ENCODE measurements around the gene PFKM.
"Not testable (repeated sequence)": the region's sequence is repeated elsewhere in the genome, so short reads cannot be mapped to it uniquely, and the experiment has no call there.

The PFKM gene

DNA sequence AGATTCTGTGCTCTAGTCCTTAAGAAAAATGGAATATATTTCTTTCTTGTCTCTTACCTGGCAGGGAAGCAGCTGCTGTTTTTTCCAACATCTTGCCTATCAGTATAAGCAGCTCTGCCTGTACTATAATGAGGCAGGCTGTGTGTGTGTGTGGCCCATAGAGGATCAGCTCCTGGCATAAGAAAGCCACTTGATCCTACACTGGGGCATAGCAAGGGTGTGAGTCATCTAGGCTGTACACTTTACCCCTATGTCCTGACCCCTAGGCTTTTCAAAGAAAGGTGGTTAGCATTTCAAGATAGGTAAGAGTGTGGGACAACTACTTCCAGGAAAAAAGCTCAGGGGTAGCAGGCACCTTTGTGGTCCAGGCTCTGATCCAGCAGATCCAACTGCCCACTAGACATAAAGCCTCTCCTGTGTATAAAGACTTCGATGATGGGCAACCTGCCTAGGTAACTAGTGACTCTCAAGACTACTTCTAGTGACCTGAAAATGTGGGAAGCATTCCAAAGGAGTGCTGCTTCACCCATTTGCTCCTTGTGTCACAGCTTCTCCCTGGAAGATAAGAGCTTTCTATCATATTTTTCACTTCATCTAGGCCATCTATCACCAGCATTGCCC is 8.4 kb upstream of the PFKM start:
- no peak for DNase-seq

DNA sequence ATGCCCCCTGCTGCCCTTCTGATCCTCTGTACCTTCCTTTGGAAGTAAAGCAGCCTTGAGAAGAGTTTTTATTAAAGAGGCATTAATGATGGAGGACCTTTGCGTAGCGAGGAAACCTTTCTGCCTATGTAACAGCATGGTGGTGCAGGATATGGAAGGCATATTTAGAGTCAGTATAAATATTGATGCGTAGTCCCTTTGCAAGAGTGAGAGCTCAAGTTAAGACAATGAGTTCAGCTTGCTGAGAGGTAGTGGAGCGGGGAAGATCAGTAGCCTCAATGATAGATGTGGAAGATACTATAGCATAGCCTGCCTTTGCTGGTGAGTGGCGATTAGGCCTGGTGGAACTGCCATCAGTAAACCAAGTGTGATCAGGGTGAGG is 7.9 kb upstream of the PFKM start:
- DNase-seq: not testable (repeated sequence)

DNA sequence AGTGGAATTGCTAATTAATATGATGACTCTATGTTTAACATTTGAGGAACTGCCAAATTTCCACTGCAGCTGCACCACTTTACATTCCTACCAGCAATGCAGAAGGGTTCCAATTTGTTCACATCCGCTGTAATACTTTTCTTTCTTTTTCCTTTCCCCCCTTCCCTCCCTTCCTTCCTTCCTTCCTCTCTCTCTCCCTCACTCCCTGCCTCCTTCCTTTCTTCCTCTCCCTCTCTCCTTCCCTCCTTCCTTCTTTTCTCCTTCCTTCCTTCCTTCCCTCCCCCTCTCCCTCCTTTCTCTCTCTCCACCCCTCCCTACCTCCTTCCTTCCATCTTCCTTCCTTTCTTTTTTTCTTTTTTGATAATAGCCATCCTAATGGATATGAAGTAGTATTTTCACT is 3.2 kb upstream of the PFKM start:
- DNase-seq: no peak

DNA sequence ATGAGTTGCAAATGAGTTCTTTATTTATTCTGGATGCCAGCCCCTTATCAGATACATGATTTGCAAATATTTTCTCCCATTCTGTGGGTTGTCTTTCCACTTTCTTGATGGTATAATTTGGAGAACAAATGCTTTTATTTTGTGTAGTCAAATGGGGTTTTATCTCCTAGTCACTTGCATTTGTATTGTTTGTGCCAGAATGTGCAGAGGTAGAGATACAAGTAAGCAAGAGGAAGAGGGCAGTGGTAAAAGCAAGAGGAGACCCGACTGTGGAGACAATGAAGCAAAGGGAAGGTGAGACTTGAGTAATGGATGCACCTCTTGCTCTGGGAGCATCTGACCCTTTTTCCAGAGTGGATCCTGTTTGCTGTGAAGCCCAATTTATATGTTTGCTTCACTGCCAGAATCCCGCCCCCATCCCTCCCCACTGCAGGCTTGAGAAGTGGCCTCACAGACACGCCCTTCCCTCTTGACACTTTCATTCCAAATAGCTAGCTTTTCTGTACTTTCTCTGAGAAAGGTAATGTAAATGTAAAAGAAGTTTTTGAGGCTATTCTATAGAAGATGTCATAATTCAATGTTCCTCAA is 786 bp upstream of the PFKM start:
- DNase-seq: no peak

DNA sequence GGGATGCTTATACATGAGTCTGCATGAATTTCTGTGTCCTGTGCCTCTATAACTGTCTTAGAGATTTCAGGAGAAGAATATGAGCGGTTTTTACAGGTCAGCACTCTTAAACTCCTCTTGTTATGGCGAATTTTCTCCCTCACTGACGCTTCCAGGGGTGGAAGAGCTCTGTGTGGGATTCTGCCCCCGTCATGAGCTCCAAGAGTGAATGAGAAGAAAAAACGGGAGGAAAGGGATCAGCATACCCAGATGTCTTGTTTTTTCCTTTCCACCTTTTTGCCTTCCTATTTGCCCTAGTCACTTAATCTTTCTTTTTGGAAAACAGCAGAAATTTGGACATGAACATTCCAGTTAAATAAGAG is 651 bp downstream of the PFKM start:
- DNase-seq: peak in 1 of 51 donors; percentile 23

DNA sequence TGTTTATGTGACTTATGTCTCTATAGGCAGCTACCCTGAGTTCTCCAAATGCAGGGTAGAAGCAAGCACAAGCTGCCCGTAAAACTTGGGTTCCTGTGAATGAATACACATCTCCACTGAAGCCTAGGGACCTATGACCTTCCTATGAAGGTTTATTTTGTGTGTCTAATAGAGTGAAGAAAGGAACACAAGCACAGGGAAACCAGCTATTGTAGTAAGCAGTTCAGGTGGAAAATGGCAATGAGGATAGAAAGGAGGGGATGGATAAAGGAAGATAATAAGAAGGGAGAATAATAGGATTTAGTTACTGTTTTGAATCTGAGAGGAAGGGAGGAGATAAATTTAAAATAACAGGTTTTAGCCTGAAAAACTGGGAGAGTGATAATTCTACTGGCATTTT is 2.4 kb downstream of the PFKM start:
- no peak for DNase-seq

DNA sequence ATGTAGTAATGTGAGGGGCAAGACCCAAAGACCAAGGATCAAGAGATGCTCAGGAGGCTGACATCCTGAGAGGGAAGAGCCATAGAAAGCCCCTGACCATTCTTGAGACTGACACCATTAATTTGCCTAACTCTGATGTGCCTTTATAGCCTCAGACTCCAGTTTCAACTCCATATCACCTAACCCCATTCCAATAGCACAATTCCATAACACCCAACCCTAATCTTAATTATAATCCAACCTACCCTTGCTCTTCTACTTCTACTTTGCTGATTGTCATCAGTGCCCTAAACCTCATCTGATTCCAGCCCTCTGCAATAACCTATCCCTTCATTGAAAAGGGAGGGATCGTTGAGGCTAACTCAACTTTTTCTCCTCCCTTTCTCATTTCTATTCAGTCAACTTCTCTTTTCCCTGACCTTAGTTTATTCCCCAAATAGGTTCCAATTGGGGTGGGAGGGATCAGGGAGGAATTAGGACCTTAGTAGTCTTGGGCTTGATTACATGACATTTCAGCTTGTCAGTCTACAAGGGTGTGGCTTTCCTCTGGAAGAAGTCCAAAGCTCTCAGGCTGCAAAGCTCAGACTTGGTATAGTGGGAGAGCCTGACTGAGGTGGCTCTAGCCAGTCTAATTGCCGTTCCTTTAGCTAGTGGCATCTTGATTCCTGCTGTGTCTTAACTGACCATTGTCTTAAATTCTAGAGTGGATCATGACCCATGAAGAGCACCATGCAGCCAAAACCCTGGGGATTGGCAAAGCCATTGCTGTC is 3.1 kb downstream of the PFKM start:
- DNase-seq: no peak

DNA sequence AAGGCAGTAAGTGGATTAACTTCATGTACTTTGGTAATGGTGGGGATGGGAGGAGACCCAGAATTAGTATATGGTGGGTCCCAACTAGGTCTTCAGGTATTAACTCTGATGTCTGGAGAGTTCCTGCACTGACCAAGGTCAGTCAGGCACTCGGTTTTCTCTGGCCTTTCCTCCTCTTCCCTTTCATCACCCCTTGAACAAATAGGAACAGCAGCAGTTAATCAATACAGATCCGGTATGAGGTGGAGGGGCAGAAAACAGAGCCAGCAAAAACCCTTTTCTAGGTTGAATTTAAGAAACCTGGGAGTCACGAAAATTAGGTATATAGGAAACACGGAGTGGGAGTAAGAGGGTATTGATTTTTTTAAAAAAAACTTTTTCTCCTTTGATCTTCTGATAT is 4.0 kb downstream of the PFKM start:
- DNase-seq: no peak

DNA sequence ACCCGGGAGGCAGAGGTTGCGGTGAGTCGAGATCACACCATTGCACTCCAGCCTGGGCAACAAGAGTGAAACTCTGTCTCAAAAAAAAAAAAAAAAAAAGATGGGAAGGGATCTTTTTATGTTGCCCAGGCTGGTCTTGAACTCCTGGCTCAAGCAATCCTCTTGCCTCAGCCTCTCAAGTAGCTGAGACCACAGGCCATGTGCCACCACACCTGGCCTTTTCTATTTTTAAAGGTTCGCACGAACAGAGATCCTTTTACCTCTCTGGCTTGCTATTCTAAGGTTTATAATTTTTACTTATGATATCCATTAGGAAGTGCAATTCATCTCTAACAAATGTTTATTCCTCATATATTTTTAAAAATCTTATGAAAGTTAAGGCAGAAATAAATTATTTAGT is 6.4 kb downstream of the PFKM start:
- not testable (repeated sequence) for DNase-seq

DNA sequence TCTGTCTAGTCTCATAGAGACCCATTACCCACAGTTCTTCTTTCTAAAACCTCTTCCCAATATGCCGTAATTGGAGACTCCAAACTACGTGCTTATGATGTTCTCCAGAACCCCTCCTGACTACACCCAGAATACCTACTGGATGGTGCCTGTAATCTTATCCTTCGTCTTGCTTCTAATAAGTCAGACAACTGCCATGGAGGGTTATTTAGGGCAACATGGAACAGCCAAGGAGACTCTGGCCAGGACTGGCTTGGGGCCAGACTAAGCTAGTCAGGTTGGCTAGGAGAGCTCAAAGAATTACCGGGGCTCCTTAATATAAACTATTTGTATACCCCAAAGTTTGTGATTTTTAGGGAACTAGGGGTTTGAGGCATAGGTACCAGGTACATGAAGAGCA is 6.8 kb downstream of the PFKM start:
- DNase-seq: peak in 4 of 51 donors; percentile 0 to 6 (median 1)

DNA sequence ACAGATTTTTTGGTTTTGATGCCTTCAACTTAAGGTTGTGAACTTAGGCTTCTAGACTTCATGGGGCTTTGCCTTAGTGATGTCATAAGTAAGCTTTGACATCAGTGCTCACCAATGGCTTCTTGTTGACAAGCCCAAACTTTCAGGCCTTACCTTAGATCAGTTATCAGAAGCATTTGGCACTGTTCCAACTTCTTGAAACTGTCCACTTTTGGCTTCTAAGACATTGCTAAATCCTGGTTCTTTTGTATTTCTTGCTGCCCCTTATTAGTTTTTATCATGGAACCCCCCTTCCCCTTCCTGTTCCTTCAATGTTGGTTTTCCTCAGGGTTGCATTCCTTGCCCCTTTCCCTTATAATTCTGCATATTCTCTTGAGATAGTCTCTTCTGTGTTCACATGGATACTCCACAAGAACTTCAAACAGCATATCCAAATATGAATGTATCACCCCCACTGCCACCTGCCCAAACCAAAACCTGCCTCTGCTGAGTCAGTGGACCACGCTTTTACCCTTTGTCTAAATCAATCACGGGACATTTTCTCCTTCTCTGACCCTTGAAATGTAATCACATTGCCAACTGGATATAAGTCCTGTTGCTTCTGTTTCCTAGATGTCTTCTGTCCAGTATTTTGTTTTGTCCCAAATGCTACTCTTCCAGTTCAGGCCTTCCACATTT is 7.9 kb downstream of the PFKM start:
- no peak for DNase-seq

DNA sequence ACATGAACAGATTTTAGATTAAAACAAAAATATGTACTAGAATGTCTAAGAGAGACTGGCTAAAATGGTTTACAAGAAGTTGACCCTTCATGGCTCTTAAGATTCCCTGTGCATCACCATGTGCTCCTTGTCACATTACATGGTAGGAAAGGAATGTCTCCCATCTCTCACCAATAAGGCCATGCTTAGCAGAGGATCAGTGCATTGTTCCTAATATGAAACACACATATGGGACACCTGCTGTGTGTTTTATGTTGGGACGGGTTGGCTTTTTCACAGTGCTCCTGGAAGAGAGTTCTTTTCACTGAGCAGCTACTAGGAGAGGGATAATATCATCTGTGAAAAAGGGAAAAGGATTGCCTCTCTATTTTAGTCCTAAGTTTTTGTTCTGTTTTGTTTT is 9.6 kb downstream of the PFKM start:
- DNase-seq: no peak

DNA sequence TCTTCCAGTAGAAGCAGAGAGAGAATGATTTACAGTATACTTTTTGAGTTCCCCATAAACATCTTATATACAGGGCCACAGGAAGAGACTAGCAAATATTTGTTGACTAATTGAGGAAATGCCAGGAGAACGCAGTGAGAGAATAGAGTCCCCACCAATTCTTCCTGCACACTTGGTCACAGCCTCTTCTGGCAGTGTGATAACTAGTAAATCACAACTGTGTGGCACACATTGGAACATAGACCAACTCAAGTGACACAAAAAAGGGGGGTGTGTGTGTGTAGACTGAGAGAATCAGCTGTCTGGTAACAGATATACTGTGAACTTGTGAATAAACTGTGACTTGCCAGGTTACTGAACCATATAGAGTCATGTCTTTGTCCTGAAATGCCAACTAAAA is 10.2 kb downstream of the PFKM start:
- no peak for DNase-seq

DNA sequence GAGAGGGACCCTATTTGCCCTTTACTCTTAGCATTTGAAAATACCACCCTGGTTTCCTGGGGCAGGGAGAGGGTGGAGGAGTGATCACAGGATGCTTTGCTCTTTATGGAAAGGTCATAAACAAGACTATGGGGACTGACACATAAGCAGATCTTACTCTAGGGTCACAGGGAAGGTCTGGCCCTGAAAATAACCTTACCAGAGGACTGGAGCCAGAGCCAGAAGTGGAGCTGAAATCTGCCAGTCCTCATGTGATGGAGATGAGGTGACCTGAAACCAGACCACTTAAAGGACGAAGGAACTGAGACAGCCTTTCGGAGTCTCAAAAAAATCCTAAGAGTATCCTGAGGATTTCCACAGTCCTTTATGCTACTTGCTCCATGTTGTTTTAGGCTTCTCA is 12.4 kb downstream of the PFKM start:
- no peak for DNase-seq

DNA sequence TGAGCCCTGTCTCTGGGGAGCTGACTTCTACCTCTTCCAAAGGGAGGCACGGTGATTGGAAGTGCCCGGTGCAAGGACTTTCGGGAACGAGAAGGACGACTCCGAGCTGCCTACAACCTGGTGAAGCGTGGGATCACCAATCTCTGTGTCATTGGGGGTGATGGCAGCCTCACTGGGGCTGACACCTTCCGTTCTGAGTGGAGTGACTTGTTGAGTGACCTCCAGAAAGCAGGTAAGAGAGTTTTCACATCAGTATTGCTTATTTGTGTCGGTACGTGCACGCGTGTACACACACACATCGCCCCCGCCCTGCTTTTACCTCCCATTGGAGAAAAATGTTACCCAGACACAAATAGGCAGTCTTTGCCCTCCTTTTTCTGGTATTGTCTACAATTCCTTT is 13.7 kb downstream of the PFKM start:
- no peak for DNase-seq

DNA sequence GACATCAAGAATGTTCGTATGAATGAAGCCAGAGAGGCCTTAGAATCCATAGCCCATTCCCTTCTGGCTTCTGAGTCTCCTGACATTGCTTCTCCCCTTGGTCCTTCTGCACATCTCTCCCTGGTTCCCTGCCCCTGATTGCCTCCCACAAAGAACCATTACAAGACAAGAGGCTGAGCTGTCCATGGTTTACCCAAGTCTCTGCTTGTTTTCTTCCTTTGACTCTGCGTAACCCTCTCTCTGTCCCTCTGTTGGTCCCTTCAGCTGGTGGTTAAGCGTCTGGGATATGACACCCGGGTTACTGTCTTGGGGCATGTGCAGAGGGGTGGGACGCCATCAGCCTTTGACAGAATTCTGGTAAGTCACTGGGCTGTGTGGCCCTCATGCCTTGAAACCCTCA is 15.9 kb downstream of the PFKM start:
- no peak for DNase-seq

DNA sequence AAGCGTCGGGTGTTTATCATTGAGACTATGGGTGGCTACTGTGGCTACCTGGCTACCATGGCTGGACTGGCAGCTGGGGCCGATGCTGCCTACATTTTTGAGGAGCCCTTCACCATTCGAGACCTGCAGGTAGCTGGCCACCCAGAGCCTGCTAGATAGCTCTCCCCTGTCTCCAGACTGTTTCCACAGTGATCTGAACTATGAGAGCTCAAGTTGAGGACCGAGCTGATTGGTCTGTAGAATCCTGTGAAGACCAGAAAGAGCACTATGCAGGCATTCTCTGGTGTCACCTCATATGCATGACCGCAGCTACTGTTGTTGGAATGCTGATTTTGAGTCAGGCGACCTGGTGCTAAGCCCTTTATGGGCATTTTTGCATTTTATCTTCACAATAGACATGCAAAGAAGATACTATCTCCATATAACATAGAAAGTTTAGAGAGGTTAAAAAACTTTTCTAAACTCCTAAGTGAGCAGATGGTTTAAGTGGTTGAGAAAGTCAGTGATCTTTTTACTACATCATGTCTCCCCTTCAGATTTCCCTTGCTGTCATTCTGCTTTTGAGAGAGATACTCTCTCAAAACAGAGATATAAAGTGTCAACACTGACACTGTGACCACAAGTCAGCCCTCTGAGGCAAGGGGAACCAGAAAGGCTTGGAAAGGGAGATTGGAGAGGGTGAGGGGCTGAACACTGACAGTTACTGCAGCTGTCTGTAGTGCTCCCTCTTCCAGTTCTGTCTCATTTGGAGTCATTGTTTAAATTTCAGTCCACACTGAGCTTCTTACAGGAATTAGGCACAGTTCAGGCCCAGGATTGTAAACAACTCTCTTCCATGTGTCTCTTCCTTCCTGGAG is 23.9 kb downstream of the PFKM start:
- DNase-seq: no peak

DNA sequence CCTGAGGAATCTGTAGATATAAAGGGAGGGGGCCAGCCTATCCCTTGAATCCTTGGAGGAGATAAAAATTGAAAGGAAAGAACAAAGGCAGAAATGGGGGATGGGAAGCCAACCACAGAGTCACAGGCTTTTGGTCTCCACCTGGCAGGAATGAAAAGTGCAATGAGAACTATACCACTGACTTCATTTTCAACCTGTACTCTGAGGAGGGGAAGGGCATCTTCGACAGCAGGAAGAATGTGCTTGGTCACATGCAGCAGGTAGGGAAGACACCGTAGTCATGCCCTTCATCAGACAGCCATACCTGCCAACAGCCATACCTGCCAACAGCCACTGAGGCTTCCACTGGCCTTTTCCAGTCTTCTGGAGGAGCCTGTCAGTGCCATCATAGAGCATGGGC is 24.7 kb downstream of the PFKM start:
- DNase-seq: no peak

DNA sequence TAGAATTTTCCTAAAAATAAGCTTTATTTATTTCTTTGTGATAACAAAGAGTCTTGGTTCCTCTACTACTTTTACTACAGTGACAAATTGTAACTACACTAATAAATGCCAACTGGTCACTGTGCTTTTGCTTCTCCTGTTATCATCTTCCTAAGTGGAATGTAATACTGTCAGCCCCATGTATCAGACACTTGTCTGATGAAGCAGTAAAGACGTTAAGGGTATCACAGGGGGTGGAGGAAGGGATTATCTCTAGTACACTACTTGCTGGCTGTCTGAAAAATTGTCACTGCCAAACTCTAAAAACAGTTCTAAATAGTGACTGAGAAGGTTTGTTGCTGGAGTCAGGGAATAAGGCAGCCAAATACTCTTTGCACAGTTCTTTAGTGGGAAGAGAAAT is 26.8 kb downstream of the PFKM start:
- no peak for DNase-seq

DNA sequence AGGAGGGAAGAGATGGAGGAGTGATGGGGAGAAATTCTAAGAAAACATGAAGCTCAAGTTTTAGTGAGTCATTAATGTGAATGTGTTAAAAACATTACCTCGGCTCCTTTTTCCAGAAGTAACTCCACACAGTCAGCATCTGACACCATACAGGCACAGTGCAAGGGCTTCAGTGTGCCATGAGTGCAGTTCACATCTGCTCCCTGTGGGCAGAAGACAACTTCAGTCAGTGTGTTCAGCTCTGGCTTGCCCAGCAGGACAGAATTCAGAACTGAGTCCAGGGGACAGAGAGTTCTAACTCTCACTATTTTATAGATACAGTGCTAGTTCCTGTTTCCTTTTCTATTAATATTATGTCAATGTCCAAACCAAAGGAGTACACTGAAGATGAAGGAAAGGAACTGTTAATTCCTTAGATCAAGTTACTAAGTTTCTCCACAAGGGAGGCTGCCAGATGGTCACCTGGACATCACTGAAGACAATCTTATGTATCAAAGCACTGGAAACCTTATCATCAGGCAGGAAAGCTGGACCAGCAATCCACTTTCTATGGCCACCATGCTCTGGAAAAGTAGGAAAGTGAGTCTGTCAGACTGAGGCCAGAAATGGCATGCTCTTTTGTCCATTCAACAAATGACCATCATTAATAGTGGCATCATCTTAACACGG is 32.1 kb downstream of the PFKM start:
- DNase-seq: peak in 1 of 51 donors; percentile 11

DNA sequence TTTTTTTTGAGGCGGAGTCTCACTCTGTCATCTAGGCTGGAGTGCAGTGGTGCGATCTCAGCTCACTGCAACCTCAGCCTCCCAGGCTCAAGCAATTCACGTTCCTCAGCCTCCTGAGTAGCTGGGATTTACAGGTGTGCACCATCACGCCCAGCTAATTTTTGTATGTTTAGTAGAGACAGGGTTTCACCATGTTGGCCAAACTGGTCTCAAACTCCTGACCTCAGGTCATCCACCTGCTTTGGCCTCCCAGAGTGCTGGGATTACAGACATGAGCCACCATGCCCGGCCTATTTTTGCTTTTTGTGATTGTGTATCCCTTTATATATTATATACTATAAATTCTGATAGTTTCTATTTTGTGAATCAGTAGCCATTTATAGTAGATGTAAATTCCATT is 36.6 kb downstream of the PFKM start:
- DNase-seq: not testable (repeated sequence)
